Measurements from ENCODE around the gene TRIP4.

GRCh38 chr15:64490598-64491259 is 103.1 kb downstream of the TRIP4 start:
- no peak for TF ChIP-seq CTCF (IDR thresholded peaks at IDR 0.05; ENCODE audit: low read length)
- TF ChIP-seq EZH2 (IDR thresholded peaks at IDR 0.05; ENCODE audit: borderline replicate concordance, low read length) = no peak
